ENCODE measurements around the gene CASP7.

The CASP7 gene

DNA sequence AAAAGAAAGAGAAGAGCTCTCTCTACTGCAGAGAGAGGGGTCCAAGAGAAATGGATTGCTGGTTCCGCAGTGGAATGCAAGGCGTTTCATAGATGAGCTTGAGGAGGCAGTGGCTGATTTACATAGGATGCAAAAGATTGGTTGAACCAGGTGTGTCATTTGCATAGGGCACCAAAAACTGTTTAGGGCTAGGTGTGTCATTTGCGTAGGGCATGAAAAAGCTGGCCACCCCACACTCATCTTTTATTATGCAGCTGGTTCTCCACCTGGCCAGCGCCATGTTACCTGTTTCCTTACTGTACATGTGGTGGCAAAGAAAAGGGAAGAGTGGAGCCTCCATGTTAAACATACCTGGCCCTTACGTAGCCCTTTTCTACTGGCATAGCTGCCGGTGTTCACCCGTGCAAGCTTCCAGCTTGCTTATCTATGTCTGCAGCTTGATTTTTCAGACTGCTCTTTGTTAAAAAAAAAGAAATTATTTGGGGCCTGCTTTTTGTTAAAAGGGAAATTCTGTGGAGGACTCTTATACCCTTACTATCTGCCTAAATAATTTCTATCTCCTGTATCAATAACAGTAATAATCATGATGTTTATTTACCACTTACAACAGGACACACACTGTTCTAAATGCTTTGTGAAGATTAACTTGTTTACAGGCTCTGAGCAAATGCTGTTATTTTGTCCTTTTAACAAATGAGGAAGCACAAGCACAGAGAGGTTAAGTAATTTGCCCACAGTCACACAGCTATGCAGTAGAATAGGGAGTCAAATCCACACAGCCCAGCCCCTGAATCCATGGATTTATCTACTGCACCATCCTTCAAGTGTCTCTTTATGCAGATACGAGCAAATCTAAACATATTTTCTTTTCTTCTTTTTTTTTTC is 33.3 kb downstream of the CASP7 start:
- no peak for DNase-seq

DNA sequence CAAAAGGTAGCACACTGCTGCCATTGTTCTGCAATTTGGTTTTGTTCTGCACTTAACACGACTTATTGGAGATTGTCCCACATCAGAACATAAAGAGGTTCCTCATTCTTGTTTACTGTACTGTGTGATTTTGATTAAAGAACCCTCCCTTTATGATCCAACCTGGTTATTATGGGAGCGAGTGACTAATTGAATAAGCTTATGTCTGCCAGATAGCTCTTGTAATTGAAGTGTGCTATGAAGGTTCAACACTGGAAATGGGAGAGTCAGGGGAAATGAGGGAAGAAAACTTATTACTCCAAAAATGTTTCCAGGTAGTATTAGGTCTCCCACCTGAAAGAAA is 33.9 kb downstream of the CASP7 start:
- no peak for DNase-seq

DNA sequence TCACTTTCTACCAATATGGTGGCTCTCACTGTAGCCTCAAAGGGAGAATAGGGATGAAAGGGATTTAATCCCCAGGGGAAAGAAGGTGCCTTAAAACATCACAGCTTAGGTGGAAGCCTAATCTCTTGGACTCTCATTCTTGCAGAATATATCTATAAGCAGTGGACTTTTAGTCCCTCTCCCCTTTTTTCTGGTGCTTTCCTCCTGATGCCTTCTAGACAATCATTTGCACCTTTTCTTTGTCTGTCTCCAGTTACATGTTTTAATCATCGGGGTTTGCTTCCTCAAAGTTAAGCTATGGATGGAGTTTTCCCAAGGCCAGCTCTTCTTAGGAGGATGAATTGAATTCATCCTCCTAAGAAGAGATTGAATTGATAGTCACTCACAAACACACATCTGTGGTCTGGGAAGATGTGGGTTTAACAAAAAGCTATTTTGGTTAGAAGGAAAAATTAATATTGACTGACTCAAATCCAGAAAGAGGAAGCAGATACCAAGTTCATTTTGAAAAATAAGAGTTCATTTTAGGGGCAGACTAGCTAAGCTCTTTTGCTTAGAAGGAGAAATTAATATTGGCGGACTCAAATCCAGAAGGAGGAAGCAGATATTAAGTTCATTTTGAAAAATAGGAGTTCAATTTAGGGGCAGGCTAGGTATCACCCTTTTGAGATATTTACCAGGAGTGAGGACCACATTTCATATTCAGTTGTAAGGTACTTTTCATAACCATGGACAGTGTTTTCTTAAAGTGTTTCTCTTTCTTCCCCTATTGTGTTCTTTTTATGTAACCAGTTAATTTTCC is 36.6 kb downstream of the CASP7 start:
- no peak for DNase-seq

DNA sequence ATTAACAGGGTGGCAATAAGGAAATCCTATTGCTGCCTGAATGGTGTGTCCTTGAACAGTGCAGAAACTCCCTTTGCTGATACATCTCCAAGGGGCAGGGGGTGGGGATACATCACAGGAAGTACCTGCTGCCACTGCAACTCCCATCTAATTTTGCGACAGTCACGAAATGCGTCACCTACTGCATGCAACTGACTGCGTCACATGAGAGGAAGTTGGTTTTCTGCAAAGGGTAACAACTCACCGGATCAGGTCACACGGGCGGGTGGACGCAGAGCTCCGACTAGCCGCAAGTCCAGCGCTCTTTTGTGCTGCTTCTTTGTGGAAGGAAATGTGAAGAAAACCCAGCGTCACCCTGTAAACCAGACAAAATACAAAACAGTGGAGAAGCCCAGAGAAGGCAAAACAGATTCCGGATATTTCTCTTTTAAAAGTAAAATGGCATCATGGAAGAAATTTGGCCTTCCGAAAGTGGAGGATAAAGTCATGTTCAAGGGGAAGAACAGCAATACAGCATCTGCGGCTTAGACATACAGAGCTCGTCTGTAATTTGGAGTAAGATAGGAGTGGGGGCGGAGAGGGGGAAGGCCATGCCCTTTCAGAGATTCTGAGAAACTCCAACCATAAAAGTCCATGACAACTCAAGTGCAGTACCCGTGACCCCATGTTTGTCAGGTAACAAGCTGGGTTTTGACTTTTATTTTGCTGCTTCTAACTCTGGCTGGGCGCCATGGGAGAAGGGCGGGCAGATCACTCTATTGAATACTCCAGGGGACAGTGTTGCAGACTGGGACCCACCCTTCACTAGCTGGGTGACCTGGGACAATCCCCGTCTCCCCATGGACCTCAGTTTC is 39.5 kb downstream of the CASP7 start:
- DNase-seq: no peak

DNA sequence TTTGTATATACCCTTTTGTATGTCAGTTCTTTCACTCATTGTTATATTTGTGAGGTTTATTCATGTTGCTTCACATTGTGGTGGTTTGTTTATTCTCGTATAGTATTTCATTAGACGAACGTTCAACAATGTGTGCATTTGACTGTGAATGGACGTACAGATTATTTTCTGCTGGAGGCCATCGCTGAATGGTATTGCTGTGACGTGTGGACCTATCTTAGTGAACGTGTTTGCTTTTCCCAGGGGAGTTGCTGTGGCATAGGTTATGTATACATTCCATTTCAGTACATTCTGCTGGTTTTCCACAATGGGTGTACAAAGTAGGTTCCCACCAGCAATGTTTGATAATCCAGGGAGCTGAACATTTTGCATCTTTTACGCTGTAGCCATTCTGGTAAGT is 40.7 kb downstream of the CASP7 start:
- no peak for DNase-seq

DNA sequence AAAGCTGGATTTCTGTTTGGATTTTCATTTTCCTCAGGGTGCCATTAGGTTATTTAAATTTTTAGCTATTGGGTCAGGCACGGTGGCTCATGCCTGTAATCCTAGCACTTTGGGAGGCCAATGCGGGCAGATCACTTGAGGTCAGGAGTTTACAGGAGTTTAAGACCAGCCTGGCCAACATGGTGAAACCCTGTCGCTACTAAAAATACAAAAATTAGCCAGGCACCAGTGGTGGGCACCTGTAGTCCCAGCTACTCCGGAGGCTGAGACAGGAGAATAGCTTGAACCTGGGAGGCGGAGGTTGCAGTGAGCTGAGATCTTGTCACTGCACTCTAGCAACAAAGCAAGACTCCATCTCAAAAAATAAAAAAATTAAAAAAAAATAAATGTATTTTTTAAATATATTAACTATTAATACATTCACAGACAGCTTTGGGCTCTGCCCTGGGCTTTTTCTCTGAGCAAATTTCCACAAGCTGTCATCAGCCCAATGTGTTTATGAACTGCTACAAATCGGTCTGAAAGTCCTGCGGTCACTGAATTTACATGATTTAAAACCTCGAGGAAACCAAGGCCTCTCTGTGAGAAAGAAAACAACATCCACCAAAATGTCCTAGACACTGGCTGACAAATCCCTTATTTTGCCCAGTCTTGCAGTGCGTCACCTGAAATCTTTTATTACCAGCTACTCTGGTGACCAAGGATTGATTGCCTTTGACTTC is 52.6 kb downstream of the CASP7 start:
- no peak for DNase-seq

DNA sequence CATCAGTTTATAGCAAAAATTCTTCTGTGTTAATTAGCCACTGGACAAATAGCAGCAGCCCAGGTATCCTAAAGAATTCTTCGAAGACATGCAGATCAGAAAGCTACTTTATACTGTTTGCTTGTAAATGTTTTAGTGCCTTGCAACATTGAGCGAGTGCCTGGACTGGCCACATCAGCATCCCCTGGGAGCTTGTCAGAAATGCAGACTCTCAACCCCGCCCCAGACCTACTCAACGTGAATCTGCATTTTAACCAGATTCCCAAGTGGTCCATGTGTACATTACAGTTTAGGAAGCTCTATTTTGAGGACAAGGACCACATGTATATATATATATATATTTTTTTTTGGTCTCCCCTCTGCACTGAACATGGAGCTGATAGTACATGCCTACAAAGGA is 53.3 kb downstream of the CASP7 start:
- no peak for DNase-seq

DNA sequence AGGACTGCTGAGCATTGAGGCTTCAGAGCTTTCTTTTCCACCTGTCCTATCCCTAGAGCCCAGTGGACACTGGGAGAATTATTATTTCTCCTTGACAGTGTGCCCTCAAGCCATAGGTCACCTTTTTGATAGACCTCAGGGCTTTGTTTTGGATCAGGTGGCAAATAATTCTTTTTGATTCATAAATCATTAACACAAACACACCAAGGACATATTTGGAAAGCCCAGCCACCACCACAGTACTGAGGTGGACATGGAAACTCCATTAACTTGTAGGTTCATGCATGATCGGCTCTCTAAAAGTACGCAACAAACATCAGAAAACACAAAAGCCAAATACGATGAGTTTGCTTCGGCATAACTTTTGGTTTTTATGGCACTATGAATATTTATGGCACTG is 53.9 kb downstream of the CASP7 start:
- no peak for DNase-seq

DNA sequence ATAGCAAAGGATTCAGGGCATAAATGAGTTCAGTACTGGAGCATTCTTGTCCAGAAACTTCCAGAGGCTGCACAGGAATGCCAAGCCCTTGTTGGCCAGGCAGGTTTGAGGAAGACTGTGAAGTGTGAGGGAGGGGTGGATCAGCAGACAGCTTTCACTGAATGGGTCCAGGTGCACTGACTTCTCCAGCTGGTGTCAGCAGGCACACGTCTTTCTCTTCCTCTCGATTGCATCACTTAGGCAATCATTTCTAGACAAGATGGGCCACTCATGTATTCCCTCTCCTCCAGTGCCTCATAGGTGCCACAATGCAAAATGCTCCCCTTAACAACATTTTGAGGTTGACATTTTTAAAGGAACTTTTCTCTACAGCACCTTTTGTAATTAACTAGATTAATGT is 56.2 kb downstream of the CASP7 start:
- DNase-seq: no peak

DNA sequence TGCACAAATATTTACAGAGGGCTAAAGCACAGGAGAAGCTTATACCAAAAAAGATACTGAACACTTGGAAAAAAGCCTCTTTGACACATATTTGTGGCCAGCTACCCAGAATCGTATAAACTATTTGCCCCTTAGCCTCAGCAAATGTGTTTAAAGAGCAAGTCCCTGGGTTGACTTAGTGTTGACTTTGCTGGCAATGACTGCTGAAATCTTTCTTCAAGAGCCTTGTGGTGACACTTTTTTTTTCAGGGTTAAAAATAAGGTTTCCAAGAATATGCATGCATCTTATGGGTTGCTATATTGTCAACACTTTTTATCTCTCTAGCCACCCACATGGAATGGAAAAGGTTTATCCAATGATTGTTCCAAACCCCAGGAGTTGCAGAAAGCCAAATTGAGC is 56.9 kb downstream of the CASP7 start:
- DNase-seq: no peak

DNA sequence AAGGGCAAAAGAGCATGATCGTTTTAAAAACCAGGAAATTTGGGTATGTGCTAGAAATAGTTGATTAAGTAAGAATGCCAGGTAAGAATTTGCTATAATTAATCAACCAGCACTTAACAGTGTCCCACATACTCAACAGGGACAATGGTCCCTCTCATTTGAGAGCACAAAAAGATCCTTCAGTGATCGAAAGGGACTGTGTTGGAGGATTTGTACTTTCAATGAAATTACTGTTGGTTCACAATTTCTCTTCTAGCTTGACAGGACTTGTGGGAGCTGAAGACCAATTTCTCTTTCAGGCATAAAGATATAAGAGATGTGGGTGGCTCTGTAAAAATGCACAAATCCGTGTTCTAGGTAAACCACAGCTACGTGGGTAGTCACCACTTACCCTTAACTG is 59.3 kb downstream of the CASP7 start:
- no peak for DNase-seq

DNA sequence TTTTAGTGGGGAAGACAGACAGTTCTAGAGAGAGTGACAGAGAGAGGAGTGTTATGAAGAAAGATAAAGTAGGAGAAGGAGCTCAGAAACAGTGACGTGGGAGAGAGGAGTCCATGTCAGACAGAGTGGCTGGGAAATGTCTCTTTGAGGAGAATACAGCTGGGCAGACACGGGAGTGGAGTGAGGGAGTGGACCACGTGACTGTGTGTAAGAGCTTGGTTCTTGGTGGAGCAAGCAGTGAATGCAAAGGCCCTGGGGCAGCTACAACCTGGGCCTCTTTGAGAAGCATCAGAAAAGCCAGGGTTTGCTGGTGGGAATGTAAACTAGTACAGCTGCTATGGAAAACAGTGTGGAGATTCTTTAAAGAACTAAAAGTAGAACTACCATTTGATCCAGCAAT is 59.9 kb downstream of the CASP7 start:
- no peak for DNase-seq

DNA sequence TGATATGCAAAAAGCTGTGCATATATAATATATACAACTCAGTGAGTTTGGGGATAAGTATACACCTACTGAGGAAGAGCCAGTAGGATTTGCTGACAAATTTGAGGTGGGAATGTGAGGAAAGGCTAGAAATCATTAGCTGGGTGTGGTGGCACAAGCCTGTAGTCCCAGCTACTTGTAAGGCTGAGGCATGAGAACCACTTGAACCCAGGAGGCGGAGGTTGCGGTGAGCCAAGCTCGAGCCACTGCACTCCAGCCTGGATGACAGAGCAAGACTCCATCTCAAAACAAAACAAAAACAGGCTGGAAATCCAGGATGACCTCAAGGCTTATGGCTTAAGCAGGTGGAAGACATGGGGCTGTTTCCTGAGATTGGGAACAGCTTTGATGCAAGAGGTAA is 61.1 kb downstream of the CASP7 start:
- DNase-seq: no peak

DNA sequence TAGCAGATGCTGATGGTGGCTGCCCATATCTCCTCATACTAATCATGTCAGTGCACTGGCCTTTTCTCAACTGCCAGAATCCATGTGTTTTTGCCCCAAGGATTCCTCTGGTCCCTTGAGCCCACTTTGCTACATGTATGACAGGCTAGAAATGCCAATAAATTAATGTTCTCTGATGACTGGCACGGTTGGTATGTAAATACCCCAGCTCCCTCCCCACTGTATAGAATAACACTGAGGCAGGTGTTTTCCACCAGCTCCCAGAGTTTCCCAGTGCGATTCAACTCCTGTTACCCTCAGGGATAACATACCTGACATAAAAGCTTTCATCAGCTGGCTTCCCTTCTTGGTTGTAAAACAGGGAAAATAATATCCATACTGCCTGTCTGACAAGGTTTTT is 62.8 kb downstream of the CASP7 start:
- no peak for DNase-seq

DNA sequence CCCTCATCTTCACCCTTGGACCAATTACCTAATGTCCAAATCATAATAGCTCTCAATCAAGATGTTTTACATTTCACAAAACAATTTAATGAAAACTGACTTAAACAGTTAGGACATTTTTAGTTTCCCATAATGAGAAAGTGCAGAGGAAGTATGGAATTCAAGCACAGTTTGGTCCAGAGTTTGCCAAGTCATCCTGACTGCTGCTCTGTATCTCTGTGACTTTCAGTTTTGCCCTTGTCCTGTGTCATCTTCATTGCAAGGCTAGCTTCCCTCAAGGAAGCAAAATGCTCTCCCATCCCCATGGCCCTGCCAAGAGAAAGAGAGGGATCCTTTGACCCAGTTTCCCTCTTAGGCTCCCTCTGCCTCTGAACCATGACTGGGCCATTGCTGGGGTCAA is 63.9 kb downstream of the CASP7 start:
- DNase-seq: no peak

DNA sequence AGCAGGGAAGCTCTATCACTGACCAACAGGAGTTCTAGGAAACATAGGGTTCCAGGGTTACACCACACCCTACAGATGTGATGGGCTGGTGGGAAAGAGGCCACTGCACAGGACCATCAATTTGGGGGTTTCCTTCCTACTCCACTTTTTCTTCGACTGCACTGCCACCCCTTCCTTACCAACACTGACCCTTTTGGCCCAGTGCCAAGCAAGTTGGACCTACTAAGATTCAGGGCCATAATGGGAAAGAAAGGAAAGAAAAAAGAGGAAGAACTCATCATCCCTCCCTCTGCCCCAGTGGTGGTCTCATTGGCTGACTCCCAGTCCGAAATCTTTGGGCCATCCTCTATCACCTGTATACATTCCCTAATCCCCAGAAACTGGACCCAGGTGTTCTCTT is 65.7 kb downstream of the CASP7 start:
- DNase-seq: no peak

DNA sequence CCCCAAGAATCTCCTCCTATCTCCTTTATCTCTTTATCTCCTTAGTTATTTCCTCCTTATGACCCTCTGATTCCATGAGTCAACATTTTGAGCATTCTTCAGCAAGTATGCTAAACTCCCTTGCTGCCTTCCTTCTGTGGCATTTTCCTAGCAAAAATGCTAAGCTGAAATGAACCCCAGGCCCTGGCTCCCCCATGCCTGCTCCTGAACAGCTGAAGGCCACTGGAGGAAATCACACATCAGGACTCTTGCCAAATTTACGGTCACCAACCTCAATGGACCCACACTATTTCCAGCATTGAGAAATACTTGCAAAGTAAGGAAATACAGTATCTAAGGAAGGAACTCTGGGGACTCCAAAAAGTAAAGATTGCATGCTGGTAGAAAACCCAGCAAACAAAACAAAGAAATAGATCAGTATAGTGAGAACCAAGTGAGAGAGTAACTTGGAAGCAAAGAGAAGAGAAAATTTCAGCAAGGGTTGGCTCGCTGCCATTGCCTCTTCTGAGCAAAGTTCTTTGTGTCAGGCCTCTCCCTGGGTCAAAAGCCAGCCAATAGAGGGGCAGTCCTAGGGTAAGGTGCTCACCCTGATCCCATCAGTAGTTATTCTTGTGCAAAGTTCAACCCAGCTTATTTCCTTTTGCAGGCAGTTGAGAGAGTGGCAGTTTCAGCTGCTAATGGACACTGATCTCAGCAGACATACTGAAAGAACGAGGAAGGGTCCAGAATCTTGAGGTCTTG is 66.7 kb downstream of the CASP7 start:
- DNase-seq: no peak

DNA sequence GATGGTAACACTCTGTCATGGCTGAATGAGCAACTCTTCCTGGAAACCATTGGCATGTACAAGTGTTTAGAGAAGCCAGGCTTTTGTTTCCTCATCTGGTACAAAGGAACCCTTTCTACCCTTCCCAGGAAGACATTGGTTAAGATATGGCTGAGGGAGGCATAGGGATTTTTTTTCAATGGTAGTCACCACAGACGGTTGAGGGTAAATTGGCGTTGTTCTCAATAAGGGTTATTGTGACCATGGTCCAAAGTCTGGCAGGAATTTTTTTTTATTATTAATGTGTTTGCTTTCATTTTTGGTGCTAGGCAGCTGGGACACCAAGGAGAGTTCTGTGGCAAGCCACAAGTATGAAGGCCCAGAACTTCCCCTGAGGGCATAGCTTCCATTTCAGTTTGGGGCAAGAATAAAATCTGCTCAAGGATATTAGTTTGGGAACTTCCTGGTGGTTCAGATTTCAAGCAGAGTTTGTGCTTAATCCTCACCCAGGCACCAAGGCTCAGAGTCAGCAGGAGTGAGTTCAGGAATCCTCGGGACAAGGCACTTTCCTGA is 71.5 kb downstream of the CASP7 start, which contains the start of gene PLEKHS1:
Gene PLEKHS1, plus strand, starts transcription at position 502 of the 552 bp plus-strand sequence. CDS start 3,596 bp downstream, outside the sequence.
- DNase-seq: no peak

DNA sequence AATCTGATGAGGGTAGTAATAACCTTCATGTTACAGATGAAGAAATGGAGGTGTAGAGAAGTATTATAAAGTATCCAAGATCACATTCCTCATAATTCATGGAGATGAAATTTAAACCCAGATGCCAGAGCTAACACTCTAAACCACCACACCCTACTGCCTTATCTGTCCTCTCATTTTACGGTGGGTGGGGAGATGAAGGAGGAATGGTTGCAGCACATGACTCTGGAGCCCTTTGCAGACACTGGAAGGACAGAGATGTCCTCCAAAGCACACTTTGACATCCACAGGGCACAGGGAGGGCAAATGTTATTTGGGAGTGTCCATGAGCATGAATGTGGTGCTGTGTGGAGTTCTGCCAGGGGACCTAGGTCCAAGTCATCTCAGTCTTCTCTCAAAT is 72.8 kb downstream of the CASP7 start:
- DNase-seq: no peak

DNA sequence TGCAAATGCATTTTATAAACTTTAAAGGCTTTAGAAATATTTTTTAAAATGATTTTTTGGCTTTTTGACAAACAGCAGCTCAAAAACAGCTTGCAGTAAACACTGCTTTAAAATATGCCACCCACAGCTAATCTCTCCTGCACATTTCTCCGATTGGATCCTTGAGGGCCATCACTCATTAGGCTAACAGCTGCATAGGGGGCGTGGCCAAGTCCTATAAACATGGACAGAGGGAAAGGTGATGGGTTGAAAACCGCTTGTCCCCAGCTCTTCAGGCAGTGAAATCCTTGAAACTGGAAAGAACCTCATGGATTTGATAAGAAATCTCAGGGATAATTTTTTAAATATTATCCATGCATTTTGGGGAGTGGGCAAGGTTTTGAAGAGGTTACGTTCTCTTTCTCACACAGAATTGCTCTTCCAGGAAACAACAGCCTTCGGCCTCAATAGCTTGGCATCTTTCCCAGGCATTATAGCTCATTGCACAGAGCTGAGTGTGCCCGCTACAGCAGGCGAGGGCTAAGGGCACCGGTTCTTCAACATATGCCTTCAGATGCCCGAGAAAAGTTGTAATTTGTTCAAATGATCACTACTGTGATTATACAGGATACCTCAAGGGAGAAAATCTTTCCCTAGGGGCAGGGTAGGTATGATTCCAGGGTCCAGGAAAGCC is 73.4 kb downstream of the CASP7 start:
- DNase-seq: no peak

DNA sequence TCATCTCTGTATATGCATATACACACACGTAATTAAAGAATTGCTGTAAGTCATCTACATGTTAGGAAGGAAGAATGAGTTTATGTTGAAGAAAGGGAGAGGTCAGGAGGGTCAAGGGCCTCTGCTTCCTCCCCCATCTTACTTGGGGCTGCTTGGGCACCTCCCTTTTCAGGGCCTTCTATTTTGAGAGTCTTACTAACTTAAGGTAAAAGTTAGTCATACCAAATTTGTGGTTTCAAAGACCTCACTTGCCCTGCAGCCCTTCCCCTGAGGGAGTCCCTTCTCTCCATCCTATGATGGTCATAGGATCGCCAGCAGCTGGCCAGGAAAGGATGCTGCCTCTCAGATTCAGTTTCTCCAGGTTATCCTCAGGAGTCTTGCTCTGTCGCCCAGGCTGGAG is 74.4 kb downstream of the CASP7 start:
- DNase-seq: no peak
